GM23338 (cell line): Measurements from ENCODE around the gene SERAC1.

Source experiments
- CREB1 ChIP-seq: fragments of 250-450 bp; sonication (Bioruptor Pico); IDR thresholded peaks from 2 replicates; pipeline ENCODE4 v1.5.0; 2020; ENCODE audit warnings: low read depth, mild to moderate bottlenecking, moderate library complexity
- EZH2 ChIP-seq: fragments of 200-600 bp; sonication (generic); IDR thresholded peaks from one replicate; pipeline ENCODE4 v1.8.0; 2017; ENCODE audit warnings: antibody characterized with exemption, mild to moderate bottlenecking, low read depth; ENCODE audit not compliant: unreplicated experiment
- EZH2phosphoT487 ChIP-seq: fragments of 200-600 bp; sonication (generic); IDR thresholded peaks from one replicate; pipeline ENCODE4 v1.8.1; 2018; ENCODE audit warnings: antibody characterized with exemption; ENCODE audit not compliant: unreplicated experiment
- JUNB ChIP-seq: IDR thresholded peaks from one replicate; pipeline ENCODE4 v1.6.1; 2016; ENCODE audit warnings: antibody characterized with exemption; ENCODE audit not compliant: unreplicated experiment
- NANOG ChIP-seq: IDR thresholded peaks from 2 replicates; pipeline ENCODE4 v1.6.1; 2016; ENCODE audit warnings: antibody characterized with exemption, borderline replicate concordance
- POLR2AphosphoS5 ChIP-seq: IDR thresholded peaks from 2 replicates; pipeline ENCODE4 v1.6.1; 2016; ENCODE audit warnings: antibody characterized with exemption, low read depth
- STAT1 ChIP-seq: IDR thresholded peaks from one replicate; pipeline ENCODE4 v1.6.1; 2016; ENCODE audit warnings: antibody characterized with exemption; ENCODE audit not compliant: unreplicated experiment
- ZNF114 ChIP-seq: fragments of 250-450 bp; sonication (Bioruptor Pico); IDR thresholded peaks from 2 replicates; pipeline ENCODE4 v1.5.0; 2020; ENCODE audit warnings: mild to moderate bottlenecking, moderate library complexity
- ZNF331 ChIP-seq: fragments of 250-450 bp; sonication (Bioruptor Pico); IDR thresholded peaks from 2 replicates; pipeline ENCODE4 v1.5.0; 2020; ENCODE audit warnings: low read depth, mild to moderate bottlenecking, moderate library complexity
- TF ChIP-seq, protein P1 (sequence below), 2 experiments: fragments of 200-600 bp in 1 of 2; sonication (generic) in 1 of 2; conservative IDR thresholded peaks; 2 replicates each; pipeline versions ENCODE4 v1.5.1 to v1.6.1; 2016 to 2017; ENCODE audit warnings: antibody characterized with exemption in 2 of 2, low read depth in 2 of 2, mild to moderate bottlenecking in 2 of 2, moderate library complexity in 1 of 2
- TF ChIP-seq, protein P2 (sequence below): IDR thresholded peaks from one replicate; pipeline ENCODE4 v1.6.1; 2018; ENCODE audit warnings: antibody characterized with exemption; ENCODE audit not compliant: unreplicated experiment
- TF ChIP-seq, protein P3 (sequence below): fragments of 250-450 bp; sonication (Bioruptor Pico); IDR thresholded peaks from 2 replicates; pipeline ENCODE4 v1.5.0; 2020; ENCODE audit warnings: mild to moderate bottlenecking, moderate library complexity
- TF ChIP-seq, protein P4 (sequence below): IDR thresholded peaks from 2 replicates; pipeline ENCODE4 v1.6.1; 2016; ENCODE audit warnings: antibody characterized with exemption

DNA sequence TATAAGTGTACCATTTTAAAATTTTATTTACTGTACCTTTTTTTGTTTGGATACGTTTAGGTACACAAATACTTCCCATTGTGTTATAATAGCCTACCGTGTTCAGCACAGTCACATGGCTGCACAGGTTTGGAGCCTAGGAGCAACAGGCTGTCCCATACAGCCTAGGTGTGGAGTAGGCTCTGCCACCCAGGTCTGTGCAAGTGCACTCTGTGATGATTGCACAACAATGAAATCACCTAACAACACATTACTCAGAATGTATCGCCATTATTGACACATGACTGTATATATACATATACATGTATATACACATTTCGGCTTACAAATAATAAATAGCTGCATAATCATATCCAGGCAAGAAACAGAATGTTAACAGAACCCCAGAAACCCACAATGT lies 15.4 kb downstream of the SERAC1 start:
- TF ChIP-seq, protein P1, sequence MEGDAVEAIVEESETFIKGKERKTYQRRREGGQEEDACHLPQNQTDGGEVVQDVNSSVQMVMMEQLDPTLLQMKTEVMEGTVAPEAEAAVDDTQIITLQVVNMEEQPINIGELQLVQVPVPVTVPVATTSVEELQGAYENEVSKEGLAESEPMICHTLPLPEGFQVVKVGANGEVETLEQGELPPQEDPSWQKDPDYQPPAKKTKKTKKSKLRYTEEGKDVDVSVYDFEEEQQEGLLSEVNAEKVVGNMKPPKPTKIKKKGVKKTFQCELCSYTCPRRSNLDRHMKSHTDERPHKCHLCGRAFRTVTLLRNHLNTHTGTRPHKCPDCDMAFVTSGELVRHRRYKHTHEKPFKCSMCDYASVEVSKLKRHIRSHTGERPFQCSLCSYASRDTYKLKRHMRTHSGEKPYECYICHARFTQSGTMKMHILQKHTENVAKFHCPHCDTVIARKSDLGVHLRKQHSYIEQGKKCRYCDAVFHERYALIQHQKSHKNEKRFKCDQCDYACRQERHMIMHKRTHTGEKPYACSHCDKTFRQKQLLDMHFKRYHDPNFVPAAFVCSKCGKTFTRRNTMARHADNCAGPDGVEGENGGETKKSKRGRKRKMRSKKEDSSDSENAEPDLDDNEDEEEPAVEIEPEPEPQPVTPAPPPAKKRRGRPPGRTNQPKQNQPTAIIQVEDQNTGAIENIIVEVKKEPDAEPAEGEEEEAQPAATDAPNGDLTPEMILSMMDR (conservative IDR thresholded peaks at IDR 0.05; ENCODE audit: low read depth in 2 of 2), result no peak
- TF ChIP-seq EZH2, result no peak
- TF ChIP-seq POLR2AphosphoS5, result no peak
- no peak for TF ChIP-seq ZNF114
- TF ChIP-seq, protein P2, sequence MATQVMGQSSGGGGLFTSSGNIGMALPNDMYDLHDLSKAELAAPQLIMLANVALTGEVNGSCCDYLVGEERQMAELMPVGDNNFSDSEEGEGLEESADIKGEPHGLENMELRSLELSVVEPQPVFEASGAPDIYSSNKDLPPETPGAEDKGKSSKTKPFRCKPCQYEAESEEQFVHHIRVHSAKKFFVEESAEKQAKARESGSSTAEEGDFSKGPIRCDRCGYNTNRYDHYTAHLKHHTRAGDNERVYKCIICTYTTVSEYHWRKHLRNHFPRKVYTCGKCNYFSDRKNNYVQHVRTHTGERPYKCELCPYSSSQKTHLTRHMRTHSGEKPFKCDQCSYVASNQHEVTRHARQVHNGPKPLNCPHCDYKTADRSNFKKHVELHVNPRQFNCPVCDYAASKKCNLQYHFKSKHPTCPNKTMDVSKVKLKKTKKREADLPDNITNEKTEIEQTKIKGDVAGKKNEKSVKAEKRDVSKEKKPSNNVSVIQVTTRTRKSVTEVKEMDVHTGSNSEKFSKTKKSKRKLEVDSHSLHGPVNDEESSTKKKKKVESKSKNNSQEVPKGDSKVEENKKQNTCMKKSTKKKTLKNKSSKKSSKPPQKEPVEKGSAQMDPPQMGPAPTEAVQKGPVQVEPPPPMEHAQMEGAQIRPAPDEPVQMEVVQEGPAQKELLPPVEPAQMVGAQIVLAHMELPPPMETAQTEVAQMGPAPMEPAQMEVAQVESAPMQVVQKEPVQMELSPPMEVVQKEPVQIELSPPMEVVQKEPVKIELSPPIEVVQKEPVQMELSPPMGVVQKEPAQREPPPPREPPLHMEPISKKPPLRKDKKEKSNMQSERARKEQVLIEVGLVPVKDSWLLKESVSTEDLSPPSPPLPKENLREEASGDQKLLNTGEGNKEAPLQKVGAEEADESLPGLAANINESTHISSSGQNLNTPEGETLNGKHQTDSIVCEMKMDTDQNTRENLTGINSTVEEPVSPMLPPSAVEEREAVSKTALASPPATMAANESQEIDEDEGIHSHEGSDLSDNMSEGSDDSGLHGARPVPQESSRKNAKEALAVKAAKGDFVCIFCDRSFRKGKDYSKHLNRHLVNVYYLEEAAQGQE, result no peak
- TF ChIP-seq CREB1 (CRISPR knock-in tag), result no peak
- TF ChIP-seq, protein P3, sequence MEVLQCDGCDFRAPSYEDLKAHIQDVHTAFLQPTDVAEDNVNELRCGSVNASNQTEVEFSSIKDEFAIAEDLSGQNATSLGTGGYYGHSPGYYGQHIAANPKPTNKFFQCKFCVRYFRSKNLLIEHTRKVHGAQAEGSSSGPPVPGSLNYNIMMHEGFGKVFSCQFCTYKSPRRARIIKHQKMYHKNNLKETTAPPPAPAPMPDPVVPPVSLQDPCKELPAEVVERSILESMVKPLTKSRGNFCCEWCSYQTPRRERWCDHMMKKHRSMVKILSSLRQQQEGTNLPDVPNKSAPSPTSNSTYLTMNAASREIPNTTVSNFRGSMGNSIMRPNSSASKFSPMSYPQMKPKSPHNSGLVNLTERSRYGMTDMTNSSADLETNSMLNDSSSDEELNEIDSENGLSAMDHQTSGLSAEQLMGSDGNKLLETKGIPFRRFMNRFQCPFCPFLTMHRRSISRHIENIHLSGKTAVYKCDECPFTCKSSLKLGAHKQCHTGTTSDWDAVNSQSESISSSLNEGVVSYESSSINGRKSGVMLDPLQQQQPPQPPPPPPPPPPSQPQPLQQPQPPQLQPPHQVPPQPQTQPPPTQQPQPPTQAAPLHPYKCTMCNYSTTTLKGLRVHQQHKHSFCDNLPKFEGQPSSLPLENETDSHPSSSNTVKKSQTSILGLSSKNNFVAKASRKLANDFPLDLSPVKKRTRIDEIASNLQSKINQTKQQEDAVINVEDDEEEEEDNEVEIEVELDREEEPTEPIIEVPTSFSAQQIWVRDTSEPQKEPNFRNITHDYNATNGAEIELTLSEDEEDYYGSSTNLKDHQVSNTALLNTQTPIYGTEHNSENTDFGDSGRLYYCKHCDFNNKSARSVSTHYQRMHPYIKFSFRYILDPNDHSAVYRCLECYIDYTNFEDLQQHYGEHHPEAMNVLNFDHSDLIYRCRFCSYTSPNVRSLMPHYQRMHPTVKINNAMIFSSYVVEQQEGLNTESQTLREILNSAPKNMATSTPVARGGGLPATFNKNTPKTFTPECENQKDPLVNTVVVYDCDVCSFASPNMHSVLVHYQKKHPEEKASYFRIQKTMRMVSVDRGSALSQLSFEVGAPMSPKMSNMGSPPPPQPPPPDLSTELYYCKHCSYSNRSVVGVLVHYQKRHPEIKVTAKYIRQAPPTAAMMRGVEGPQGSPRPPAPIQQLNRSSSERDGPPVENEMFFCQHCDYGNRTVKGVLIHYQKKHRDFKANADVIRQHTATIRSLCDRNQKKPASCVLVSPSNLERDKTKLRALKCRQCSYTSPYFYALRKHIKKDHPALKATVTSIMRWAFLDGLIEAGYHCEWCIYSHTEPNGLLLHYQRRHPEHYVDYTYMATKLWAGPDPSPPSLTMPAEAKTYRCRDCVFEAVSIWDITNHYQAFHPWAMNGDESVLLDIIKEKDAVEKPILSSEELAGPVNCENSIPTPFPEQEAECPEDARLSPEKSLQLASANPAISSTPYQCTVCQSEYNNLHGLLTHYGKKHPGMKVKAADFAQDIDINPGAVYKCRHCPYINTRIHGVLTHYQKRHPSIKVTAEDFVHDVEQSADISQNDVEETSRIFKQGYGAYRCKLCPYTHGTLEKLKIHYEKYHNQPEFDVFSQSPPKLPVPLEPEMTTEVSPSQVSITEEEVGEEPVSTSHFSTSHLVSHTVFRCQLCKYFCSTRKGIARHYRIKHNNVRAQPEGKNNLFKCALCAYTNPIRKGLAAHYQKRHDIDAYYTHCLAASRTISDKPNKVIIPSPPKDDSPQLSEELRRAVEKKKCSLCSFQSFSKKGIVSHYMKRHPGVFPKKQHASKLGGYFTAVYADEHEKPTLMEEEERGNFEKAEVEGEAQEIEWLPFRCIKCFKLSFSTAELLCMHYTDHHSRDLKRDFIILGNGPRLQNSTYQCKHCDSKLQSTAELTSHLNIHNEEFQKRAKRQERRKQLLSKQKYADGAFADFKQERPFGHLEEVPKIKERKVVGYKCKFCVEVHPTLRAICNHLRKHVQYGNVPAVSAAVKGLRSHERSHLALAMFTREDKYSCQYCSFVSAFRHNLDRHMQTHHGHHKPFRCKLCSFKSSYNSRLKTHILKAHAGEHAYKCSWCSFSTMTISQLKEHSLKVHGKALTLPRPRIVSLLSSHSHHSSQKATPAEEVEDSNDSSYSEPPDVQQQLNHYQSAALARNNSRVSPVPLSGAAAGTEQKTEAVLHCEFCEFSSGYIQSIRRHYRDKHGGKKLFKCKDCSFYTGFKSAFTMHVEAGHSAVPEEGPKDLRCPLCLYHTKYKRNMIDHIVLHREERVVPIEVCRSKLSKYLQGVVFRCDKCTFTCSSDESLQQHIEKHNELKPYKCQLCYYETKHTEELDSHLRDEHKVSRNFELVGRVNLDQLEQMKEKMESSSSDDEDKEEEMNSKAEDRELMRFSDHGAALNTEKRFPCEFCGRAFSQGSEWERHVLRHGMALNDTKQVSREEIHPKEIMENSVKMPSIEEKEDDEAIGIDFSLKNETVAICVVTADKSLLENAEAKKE, result no peak
- no peak for TF ChIP-seq EZH2phosphoT487
- no peak for TF ChIP-seq JUNB
- TF ChIP-seq, protein P4, sequence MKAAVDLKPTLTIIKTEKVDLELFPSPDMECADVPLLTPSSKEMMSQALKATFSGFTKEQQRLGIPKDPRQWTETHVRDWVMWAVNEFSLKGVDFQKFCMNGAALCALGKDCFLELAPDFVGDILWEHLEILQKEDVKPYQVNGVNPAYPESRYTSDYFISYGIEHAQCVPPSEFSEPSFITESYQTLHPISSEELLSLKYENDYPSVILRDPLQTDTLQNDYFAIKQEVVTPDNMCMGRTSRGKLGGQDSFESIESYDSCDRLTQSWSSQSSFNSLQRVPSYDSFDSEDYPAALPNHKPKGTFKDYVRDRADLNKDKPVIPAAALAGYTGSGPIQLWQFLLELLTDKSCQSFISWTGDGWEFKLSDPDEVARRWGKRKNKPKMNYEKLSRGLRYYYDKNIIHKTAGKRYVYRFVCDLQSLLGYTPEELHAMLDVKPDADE, result no peak
- TF ChIP-seq STAT1, result no peak
- TF ChIP-seq ZNF331, result no peak
- no peak for TF ChIP-seq NANOG
